Tibial nerve (tissue), 4 donors: ENCODE data around the gene JUNB. TPM values are rescaled to one million over a fixed set of nuclear protein-coding genes. Genes with fewer than 3 reads are reported as not detected.

Source experiments
- DNase-seq, 2 donors: peaks; one replicate each; pipeline ENCODE4 v3.0.0-alpha.2; 2019; ENCODE audit warnings: low spot score in 2 of 2
- H3K27ac ChIP-seq, 4 donors: fragments of 200-600 bp; sonication (generic) in 3 of 4; one replicate each; pipeline ENCODE4 v1.5.1; 2017 to 2019; ENCODE audit warnings: mild to moderate bottlenecking in 1 of 4
- H3K27me3 ChIP-seq, 2 donors: fragments of 200-600 bp; sonication (generic) in 1 of 2; one replicate each; pipeline versions ENCODE4 v1.5.1 to v1.6.0; 2017 to 2019
- H3K36me3 ChIP-seq, 3 donors: fragments of 200-600 bp; sonication (generic); one replicate each; pipeline ENCODE4 v1.5.1; 2018 to 2019
- H3K4me1 ChIP-seq, 4 donors: fragments of 200-600 bp; sonication (generic) in 3 of 4; one replicate each; pipeline ENCODE4 v1.5.1; 2017 to 2019
- H3K4me3 ChIP-seq, 4 donors: fragments of 200-600 bp; sonication (generic) in 3 of 4; one replicate each; pipeline ENCODE4 v1.5.1; 2017 to 2019; ENCODE audit warnings: mild to moderate bottlenecking in 1 of 4, moderate library complexity in 1 of 4
- H3K9me3 ChIP-seq, 4 donors: fragments of 200-600 bp; sonication (generic) in 3 of 4; one replicate each; pipeline ENCODE4 v1.5.1; 2017 to 2019
- CTCF ChIP-seq, 5 experiments: fragments of 200-600 bp in 3 of 5; fragments of 450-650 bp in 2 of 5; sonication (generic) in 3 of 5; IDR thresholded peaks; one replicate each; pipeline ENCODE4 v1.5.1; 2016 to 2019; ENCODE audit warnings: antibody characterized with exemption in 5 of 5, mild to moderate bottlenecking in 3 of 5, moderate library complexity in 2 of 5
- EP300 ChIP-seq, 2 donors: sonication (generic); formaldehyde crosslinking; IDR thresholded peaks; one replicate each; pipeline ENCODE4 v1.6.1; 2017; ENCODE audit warnings: antibody characterized with exemption in 2 of 2, mild to moderate bottlenecking in 1 of 2
- POLR2A ChIP-seq, 2 donors: fragments of 450-650 bp; IDR thresholded peaks; one replicate each; pipeline ENCODE4 v1.6.1; 2017; ENCODE audit warnings: antibody characterized with exemption in 2 of 2, mild to moderate bottlenecking in 2 of 2, moderate library complexity in 2 of 2
- WGBS, 2 donors: methylation state at CpG; one replicate each; pipeline ENCODE4 v1.1.5; 2018; 5-methylcytosine and 5-hydroxymethylcytosine counted together
- total RNA-seq, 4 donors: library from RNA; depleted of rRNA; stranded (reverse); fragments of >200 nt; gene quantifications; one replicate each; pipeline ENCODE4 v1.1.0, GENCODE V29; 2016

The JUNB gene
- total RNA-seq, 4 donors from 2014 or later, result 421 to 676 (median 613) TPM

- no peak for DNase-seq
- H3K4me1 ChIP-seq, result peaks cover 0 to 12% (median 9%) of the 10 kb centered on the region in 4 donors
- no peaks in the 10 kb centered on the region for H3K9me3 ChIP-seq
- H3K27me3 ChIP-seq, result peaks cover 0 to 22% of the 10 kb centered on the region in 2 donors
- H3K4me3 ChIP-seq, result no peak overlapping the region
- no peaks in the 10 kb centered on the region for H3K36me3 ChIP-seq
- no peak for TF ChIP-seq CTCF (IDR thresholded peaks at IDR 0.05)
- no peak for TF ChIP-seq POLR2A (IDR thresholded peaks at IDR 0.05)
- no peak for TF ChIP-seq EP300 (IDR thresholded peaks at IDR 0.05)
- no peak overlapping the region for H3K27ac ChIP-seq
- 89 to 91% methylated on average over 18 to 19 of the region's 19 CpGs for WGBS, 2 donors
Measured at GRCh38 chr19:12756150-12756883, 35.0 kb upstream of the JUNB start.

GRCh38 chr19:12757544-12758274, 33.6 kb upstream of the JUNB start:
- H3K4me1 ChIP-seq, result peaks cover 0 to 12% (median 9%) of the 10 kb centered on the region in 4 donors

GRCh38 chr19:12759686-12760085, 31.6 kb upstream of the JUNB start:
- WGBS, 2 donors, result 88 to 94% methylated on average over 6 of the region's 6 CpGs
- Histone ChIP-seq H3K36me3 (peaks cover 0 to 17% (median 0%) of the 10 kb centered on the region in 3 donors), H3K4me3 (no peak overlapping the region), H3K4me1 (peaks cover 0 to 12% (median 9%) of the 10 kb centered on the region in 4 donors), H3K9me3 (no peaks in the 10 kb centered on the region), H3K27ac (no peak overlapping the region), H3K27me3 (no peaks in the 10 kb centered on the region)
- TF ChIP-seq EP300 (IDR thresholded peaks at IDR 0.05) (no peak), POLR2A (IDR thresholded peaks at IDR 0.05) (no peak), CTCF (IDR thresholded peaks at IDR 0.05) (no peak)
- DNase-seq, result no peak

More at GRCh38 chr19:12757544-12758274, 33.6 kb upstream of the JUNB start:
- TF ChIP-seq CTCF (IDR thresholded peaks at IDR 0.05) (peak; percentile 77 to 92 (median 87)), POLR2A (IDR thresholded peaks at IDR 0.05) (no peak), EP300 (IDR thresholded peaks at IDR 0.05) (no peak)
- peaks cover 0 to under 1% (median 0%) of the 10 kb centered on the region in 3 donors for H3K36me3 ChIP-seq
- WGBS, 2 donors, result 17 to 20% methylated on average over 19 to 21 of the region's 60 CpGs
- DNase-seq, result no peak
- peak overlapping the region in 3 of 4 donors; percentile 4 to 43 (median 43) for H3K4me3 ChIP-seq
- peaks cover 0 to 10% of the 10 kb centered on the region in 2 donors for H3K27me3 ChIP-seq
- no peaks in the 10 kb centered on the region for H3K9me3 ChIP-seq
- peak overlapping the region in 2 of 4 donors; percentile 20 to 25 for H3K27ac ChIP-seq

GRCh38 chr19:12763100-12763499, 28.2 kb upstream of the JUNB start:
- TF ChIP-seq CTCF (IDR thresholded peaks at IDR 0.05) (no peak), POLR2A (IDR thresholded peaks at IDR 0.05) (no peak), EP300 (IDR thresholded peaks at IDR 0.05) (no peak)
- no peak for DNase-seq
- 90 to 93% methylated on average over 7 to 9 of the region's 11 CpGs for WGBS, 2 donors
- Histone ChIP-seq H3K4me1 (peaks cover 0 to under 1% (median 0%) of the 10 kb centered on the region in 4 donors), H3K4me3 (no peak overlapping the region), H3K27ac (no peak overlapping the region), H3K27me3 (no peaks in the 10 kb centered on the region), H3K36me3 (peaks cover 0 to 35% (median 0%) of the 10 kb centered on the region in 3 donors), H3K9me3 (no peaks in the 10 kb centered on the region)

- DNase-seq, result no peak
- no peaks in the 10 kb centered on the region for H3K4me1 ChIP-seq
- TF ChIP-seq EP300 (IDR thresholded peaks at IDR 0.05) (no peak), CTCF (IDR thresholded peaks at IDR 0.05) (no peak), POLR2A (IDR thresholded peaks at IDR 0.05) (no peak)
- H3K9me3 ChIP-seq, result no peaks in the 10 kb centered on the region
- 88 to 94% methylated on average over 16 of the region's 16 CpGs for WGBS, 2 donors
- H3K4me3 ChIP-seq, result no peak overlapping the region
- H3K36me3 ChIP-seq, result peaks cover 0 to 40% (median 0%) of the 10 kb centered on the region in 3 donors
- no peaks in the 10 kb centered on the region for H3K27me3 ChIP-seq
- H3K27ac ChIP-seq, result no peak overlapping the region
Measured at GRCh38 chr19:12764698-12765097, 26.6 kb upstream of the JUNB start.
